MCF 10A (cell line): ENCODE results near the gene ARL3. TPM values are rescaled to one million over a fixed set of nuclear protein-coding genes. Genes with fewer than 3 reads are reported as not detected.

Experiments
- BruUV-seq: library from RNA; stranded (reverse); fragments of 400-500 nt; replicated peaks from 2 replicates; lab custom pipeline; 2021; lab: Mats Ljungman, UMichigan
- CTCF ChIA-PET: fragments of 300-600 bp; sonication (Branson Sonifier 250); formaldehyde crosslinking; extraction: SDS; loops from one replicate; lab custom pipeline; 2021; ENCODE audit warnings: antibody characterized with exemption, inconsistent platforms; lab: Yijun Ruan, JAX
- POLR2A ChIA-PET: fragments of 300-600, 350-650 bp; sonication (Branson Sonifier 250); formaldehyde crosslinking; extraction: SDS; loops from one replicate; lab custom pipeline; 2020; ENCODE audit warnings: antibody characterized with exemption, inconsistent platforms; lab: Yijun Ruan, JAX
- DNase-seq: peaks from one replicate; pipeline ENCODE4 v3.0.0-alpha.2; 2018; ENCODE audit not compliant: unreplicated experiment
- H3K27ac Mint-ChIP-seq: one replicate; pipeline ENCODE4 v1.8.0; 2022; ENCODE audit warnings: mild to moderate bottlenecking, low read depth, mixed read lengths; ENCODE audit not compliant: unreplicated experiment
- H3K27me3 Mint-ChIP-seq: one replicate; pipeline ENCODE4 v1.8.0; 2022; ENCODE audit warnings: mixed read lengths; ENCODE audit not compliant: insufficient read depth, unreplicated experiment
- H3K36me3 Mint-ChIP-seq: one replicate; pipeline ENCODE4 v1.8.0; 2022; ENCODE audit warnings: mild to moderate bottlenecking, moderate library complexity, mixed read lengths; ENCODE audit not compliant: insufficient read depth, unreplicated experiment
- H3K4me1 Mint-ChIP-seq: one replicate; pipeline ENCODE4 v1.8.0; 2022; ENCODE audit warnings: mixed read lengths; ENCODE audit not compliant: insufficient read depth, unreplicated experiment
- H3K4me3 Mint-ChIP-seq: one replicate; pipeline ENCODE4 v1.8.0; 2022; ENCODE audit warnings: mild to moderate bottlenecking, moderate library complexity, mixed read lengths; ENCODE audit not compliant: unreplicated experiment
- H3K9me3 Mint-ChIP-seq: one replicate; pipeline ENCODE4 v1.8.0; 2022; ENCODE audit warnings: mixed read lengths; ENCODE audit not compliant: unreplicated experiment
- intact Hi-C: fragments of 100-400 bp; cut with micrococcal nuclease; formaldehyde crosslinking; loops from 2 replicates; pipeline ENCODE4 v1.14.1; 2022
- total RNA-seq: library from RNA; stranded (reverse); gene quantifications from 2 replicates; pipeline ENCODE4 v1.2.3, GENCODE V29; 2022
- TF ChIP-seq, protein P1 (sequence below): fragments of 200-600 bp; IDR thresholded peaks from one replicate; pipeline ENCODE4 v1.8.0; 2022; ENCODE audit warnings: antibody characterized with exemption, mild to moderate bottlenecking; ENCODE audit not compliant: unreplicated experiment

The ARL3 gene
- total RNA-seq, 1 experiment from 2014 or later: 6.8 TPM

- no peak overlapping the region for H3K4me3 Mint-ChIP-seq
- H3K36me3 Mint-ChIP-seq: peaks cover 12% of the 10 kb centered on the region
- peaks cover 8% of the 10 kb centered on the region for H3K4me1 Mint-ChIP-seq
- POLR2A ChIA-PET: interaction anchor here (0.7 to 3.1 kb wide), 4 partner anchors 30 to 496 kb away, joined by 4 to 18 read pairs (median 10); partner anchors contain the start of genes ARL3 and SFXN2
- no peak overlapping the region for H3K27ac Mint-ChIP-seq
- H3K9me3 Mint-ChIP-seq: no peaks in the 10 kb centered on the region
- DNase-seq: no peak
- intact Hi-C loops: loop anchor here (5.0 kb wide), 1 partner anchor 36 kb away; the partner anchor contains the start of genes ARL3 and SFXN2
- CTCF ChIA-PET: interaction anchor here (0.6 to 3.1 kb wide), 3 partner anchors 11 to 23 kb away, joined by 3 to 14 read pairs (median 6); no protein-coding TSS in a partner anchor
- H3K27me3 Mint-ChIP-seq: no peaks in the 10 kb centered on the region
- BruUV-seq: no TSS peak
- TF ChIP-seq, protein P1, sequence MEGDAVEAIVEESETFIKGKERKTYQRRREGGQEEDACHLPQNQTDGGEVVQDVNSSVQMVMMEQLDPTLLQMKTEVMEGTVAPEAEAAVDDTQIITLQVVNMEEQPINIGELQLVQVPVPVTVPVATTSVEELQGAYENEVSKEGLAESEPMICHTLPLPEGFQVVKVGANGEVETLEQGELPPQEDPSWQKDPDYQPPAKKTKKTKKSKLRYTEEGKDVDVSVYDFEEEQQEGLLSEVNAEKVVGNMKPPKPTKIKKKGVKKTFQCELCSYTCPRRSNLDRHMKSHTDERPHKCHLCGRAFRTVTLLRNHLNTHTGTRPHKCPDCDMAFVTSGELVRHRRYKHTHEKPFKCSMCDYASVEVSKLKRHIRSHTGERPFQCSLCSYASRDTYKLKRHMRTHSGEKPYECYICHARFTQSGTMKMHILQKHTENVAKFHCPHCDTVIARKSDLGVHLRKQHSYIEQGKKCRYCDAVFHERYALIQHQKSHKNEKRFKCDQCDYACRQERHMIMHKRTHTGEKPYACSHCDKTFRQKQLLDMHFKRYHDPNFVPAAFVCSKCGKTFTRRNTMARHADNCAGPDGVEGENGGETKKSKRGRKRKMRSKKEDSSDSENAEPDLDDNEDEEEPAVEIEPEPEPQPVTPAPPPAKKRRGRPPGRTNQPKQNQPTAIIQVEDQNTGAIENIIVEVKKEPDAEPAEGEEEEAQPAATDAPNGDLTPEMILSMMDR: no peak
Observed at GRCh38 chr10:102676534-102677315, 37.5 kb downstream of the ARL3 start.

DNA sequence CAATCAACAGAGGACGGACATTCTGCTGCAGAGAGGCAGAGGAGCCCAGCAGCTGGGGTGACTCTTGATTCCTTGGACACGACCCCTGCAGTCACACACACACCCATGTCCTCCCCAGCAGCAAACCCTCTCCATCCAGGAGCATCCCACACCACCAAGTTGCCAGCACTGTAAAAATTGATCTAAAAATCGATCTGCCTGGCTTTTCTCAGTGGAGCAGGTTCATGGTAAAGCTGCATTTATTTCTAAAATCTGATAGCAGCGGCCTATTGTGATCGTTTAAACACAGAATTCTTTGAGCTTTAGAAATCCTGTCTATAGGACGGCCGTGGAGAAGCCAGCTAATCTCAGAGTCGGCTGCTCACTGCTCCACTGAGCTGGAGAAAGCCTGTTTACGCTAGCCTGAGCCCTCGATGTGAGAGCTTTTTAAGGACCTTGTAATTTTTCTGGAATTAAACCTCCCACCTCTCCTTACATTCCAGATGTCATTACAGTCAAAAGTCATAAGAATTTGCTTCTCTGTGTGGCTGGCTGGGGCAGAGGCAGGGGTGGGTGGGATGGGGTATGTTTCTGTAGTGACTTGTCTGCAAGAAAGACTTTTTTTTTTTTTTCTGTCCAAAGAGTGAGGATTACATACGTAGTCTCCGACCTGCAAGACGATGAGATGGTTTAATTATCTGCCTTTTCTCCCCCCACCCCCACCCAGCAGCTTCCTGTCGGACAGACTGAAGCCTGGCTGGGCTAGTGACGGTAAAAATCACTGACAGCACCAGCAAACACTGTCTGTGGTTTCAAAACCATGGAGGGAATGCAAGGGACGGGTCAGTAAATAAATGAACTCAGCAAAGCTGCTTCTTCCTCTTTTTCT is 38.3 kb downstream of the ARL3 start:
- ChIA-PET POLR2A (interaction anchor here (0.7 to 3.1 kb wide), 6 partner anchors 9 to 496 kb away, joined by 3 to 18 read pairs (median 4); partner anchors contain the start of genes ARL3 and SFXN2), CTCF (interaction anchor here (1.2 kb wide), 1 partner anchor 38 kb away, joined by 7 read pairs; no protein-coding TSS in a partner anchor)
- TF ChIP-seq, protein P1: no peak
- Mint-ChIP-seq H3K9me3 (no peaks in the 10 kb centered on the region), H3K27ac (no peak overlapping the region), H3K27me3 (no peaks in the 10 kb centered on the region), H3K4me1 (peaks cover 8% of the 10 kb centered on the region), H3K4me3 (no peak overlapping the region), H3K36me3 (peaks cover 5% of the 10 kb centered on the region)
- DNase-seq: no peak
- BruUV-seq: no TSS peak
- intact Hi-C loops: loop anchor here (5.0 kb wide), 1 partner anchor 36 kb away; the partner anchor contains the start of genes ARL3 and SFXN2

GRCh38 chr10:102675011-102675665 is 39.1 kb downstream of the ARL3 start:
- Mint-ChIP-seq H3K4me1 (peaks cover 8% of the 10 kb centered on the region), H3K27ac (no peak overlapping the region), H3K36me3 (peaks cover 5% of the 10 kb centered on the region), H3K4me3 (no peak overlapping the region), H3K9me3 (no peaks in the 10 kb centered on the region), H3K27me3 (no peaks in the 10 kb centered on the region)
- intact Hi-C loops: loop anchor here (5.0 kb wide), 1 partner anchor 37 kb away; the partner anchor contains the start of genes ARL3 and SFXN2
- ChIA-PET POLR2A (interaction anchor here (0.5 to 3.1 kb wide), 8 partner anchors 9 to 824 kb away, joined by 3 to 18 read pairs (median 4); partner anchors contain the start of genes ARL3 and SFXN2), CTCF (interaction anchor here (0.6 to 1.2 kb wide), 2 partner anchors 38 to 158 kb away, joined by 3 to 7 read pairs; no protein-coding TSS in a partner anchor)
- no TSS peak for BruUV-seq
- TF ChIP-seq, protein P1: no peak
- no peak for DNase-seq
